C4-2B (cell line): ENCODE measurements around the gene ITPRID2.

Experiments
- H3K27ac ChIP-seq: fragments of 450-650 bp; 2 replicates; pipeline ENCODE4 v1.5.1; 2017
- ZFX ChIP-seq: fragments of 450-650 bp; IDR thresholded peaks from 2 replicates; pipeline ENCODE4 v1.6.1; 2017
- TF ChIP-seq, protein P1 (sequence below): fragments of 450-650 bp; conservative IDR thresholded peaks from 2 replicates; pipeline ENCODE4 v1.5.1; 2017; ENCODE audit warnings: mild to moderate bottlenecking

Gene ITPRID2

DNA sequence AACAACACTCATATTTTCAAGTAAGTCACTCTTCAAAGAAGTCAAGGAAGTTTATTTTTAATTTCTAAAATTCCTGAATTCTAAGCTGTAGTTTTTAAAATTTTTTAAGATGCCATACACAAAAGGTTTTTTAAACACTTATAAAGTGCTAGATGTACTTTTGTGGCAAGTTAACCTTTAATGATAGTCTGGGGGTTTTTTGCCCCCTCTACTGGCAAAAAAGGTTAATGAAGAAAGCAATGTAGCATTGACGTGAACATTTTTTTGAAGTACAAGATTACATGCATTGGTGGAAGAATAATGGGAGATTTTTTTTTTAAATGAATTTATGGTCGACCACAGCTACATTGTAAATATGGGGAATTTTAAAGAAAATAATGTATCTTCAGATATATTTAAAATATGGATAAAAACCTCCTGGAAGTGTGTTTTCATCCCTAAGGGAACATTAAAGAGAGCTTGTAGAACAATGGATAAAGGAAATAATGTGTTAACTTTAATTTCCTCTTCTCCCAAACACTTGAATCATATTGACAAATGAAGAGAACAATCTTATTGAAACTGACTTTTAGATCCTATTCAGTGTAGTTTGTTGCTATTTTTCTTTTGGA, 12.6 kb downstream of the ITPRID2 start:
- TF ChIP-seq, protein P1, sequence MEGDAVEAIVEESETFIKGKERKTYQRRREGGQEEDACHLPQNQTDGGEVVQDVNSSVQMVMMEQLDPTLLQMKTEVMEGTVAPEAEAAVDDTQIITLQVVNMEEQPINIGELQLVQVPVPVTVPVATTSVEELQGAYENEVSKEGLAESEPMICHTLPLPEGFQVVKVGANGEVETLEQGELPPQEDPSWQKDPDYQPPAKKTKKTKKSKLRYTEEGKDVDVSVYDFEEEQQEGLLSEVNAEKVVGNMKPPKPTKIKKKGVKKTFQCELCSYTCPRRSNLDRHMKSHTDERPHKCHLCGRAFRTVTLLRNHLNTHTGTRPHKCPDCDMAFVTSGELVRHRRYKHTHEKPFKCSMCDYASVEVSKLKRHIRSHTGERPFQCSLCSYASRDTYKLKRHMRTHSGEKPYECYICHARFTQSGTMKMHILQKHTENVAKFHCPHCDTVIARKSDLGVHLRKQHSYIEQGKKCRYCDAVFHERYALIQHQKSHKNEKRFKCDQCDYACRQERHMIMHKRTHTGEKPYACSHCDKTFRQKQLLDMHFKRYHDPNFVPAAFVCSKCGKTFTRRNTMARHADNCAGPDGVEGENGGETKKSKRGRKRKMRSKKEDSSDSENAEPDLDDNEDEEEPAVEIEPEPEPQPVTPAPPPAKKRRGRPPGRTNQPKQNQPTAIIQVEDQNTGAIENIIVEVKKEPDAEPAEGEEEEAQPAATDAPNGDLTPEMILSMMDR: peak; percentile 73
- TF ChIP-seq ZFX: no peak
- no peak overlapping the region for H3K27ac ChIP-seq

DNA sequence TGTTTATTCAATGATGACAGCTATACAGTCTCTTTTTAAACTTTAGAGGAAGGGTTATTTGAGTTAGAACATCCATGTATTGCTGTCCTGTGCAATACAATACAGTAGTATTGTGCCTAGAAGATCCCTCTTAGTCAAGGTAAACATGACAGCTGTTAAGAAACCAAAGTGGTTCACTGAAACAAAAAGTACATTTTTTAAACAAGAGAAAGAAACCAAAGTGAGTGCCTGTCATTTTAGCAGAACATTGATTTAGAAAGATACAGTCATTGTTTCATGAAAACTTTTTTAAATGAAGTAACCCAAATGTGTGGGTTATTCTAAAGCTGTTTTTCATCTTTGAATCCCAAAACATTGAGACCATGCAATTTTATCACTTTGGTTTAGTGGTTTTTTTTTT, 15.5 kb downstream of the ITPRID2 start:
- H3K27ac ChIP-seq: no peak overlapping the region
- no peak for TF ChIP-seq ZFX
- TF ChIP-seq, protein P1: no peak

DNA sequence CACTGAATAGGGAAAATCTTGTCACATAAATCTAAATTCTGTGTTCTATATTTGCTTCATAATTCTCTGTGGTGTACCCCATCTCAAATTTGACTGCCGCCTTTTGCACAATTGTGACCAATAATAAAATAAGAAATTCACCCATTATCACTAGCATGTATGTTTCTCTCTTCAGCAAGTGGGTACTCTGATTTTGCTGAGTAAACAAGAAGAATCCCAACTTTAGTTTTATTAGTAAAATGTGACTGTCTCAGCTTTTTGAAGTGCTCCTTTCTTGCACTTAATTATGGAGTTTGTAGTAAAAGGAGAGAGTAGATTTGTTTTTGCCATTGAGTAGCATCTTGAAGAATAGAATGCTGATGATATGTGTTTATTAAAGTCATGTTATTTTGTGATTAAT, 16.1 kb downstream of the ITPRID2 start:
- TF ChIP-seq, protein P1: no peak
- TF ChIP-seq ZFX: no peak
- H3K27ac ChIP-seq: no peak overlapping the region

DNA sequence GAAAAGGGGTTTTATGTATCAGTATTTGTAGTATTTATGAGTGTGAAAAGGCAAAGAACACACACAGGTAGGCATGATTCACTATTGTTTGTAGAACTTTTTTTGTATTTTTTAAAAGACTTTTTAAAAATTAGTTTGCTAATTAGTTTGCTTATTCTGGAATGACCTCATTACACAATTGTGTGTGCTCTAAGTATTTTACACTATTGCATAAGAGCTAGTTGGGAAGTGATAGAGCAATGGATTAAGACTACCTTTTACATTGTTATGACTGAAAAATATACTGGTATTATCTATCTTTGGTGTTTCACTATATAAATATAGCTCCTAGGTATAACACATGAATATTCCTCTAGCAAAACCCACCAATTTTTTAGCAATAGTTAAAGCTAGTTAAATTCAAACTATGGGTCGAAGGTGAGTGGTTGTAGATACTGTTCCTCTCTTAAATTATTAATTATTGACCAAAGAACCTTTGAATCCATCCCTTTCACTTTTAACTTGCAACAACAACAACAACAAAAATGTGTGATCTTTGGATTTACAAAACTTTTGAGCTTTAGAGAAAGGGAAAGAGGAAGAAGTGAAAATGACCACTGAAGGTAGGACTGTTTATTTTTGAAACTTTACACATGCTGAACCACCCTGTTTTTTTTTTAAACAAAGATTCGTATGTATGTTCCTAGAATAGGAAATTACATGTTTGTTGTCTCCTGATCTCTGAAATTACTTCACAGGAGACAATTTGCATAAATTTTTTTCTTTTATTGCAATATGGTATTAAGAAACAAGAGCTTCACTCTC, 18.7 kb downstream of the ITPRID2 start:
- no peak overlapping the region for H3K27ac ChIP-seq
- TF ChIP-seq, protein P1: no peak
- TF ChIP-seq ZFX: no peak

DNA sequence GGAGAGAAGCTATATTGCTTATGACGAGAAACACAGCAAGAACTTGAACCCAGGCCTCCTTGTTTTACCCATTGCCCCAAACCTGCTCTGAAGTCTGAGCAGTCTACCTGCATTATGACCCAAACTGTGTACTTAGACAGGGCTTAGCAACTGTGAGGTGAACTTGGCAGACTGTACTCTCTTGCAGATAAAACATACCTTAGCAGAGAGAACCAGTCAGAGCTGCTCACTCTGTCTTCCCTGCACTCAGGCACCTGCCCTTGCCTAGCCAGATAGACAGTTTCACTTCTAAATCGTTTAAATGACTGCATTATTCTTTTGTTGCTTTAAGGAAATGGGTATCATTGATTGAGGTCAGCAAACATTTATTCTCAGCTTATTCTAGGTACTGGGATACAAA, 20.3 kb downstream of the ITPRID2 start:
- no peak overlapping the region for H3K27ac ChIP-seq
- no peak for TF ChIP-seq ZFX
- TF ChIP-seq, protein P1: no peak

DNA sequence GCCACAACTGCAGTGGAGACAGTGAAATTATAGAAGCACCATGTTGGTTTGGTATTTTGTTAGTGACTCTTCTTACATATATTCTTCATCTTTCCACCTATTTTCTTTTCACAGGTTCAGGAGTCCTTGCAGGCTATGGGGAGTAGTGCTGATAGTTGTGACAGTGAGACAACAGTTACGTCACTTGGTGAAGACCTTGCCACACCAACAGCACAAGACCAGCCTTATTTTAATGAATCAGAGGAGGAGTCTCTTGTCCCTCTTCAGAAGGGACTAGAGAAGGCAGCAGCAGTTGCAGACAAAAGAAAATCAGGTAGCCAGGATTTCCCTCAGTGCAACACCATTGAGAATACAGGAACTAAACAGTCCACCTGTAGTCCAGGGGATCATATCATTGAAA, 23.6 kb downstream of the ITPRID2 start:
- no peak for TF ChIP-seq ZFX
- TF ChIP-seq, protein P1: no peak
- no peak overlapping the region for H3K27ac ChIP-seq
